Endometrial microvascular endothelial cells (primary cell): ENCODE results near the gene SH3RF3. TPM values are rescaled to one million over a fixed set of nuclear protein-coding genes. Genes with fewer than 3 reads are reported as not detected.

ENCODE experiments used
- in situ Hi-C: cut with HindIII; loops from 2 replicates; pipeline ENCODE4 v1.10.0; 2017; ENCODE audit warnings: low sequenced_read_pairs, low pct_unique_long_range_greater_than_20kb; ENCODE audit errors: inconsistent ontology term
- total RNA-seq: library from RNA; depleted of rRNA; stranded (reverse); fragments of >200 nt; gene quantifications from one replicate; pipeline ENCODE4 v1.2.3, GENCODE V29; 2015; ENCODE audit errors: inconsistent ontology term

The SH3RF3 gene
- total RNA-seq, 1 donor from 2014 or later, result 11.7 TPM

DNA sequence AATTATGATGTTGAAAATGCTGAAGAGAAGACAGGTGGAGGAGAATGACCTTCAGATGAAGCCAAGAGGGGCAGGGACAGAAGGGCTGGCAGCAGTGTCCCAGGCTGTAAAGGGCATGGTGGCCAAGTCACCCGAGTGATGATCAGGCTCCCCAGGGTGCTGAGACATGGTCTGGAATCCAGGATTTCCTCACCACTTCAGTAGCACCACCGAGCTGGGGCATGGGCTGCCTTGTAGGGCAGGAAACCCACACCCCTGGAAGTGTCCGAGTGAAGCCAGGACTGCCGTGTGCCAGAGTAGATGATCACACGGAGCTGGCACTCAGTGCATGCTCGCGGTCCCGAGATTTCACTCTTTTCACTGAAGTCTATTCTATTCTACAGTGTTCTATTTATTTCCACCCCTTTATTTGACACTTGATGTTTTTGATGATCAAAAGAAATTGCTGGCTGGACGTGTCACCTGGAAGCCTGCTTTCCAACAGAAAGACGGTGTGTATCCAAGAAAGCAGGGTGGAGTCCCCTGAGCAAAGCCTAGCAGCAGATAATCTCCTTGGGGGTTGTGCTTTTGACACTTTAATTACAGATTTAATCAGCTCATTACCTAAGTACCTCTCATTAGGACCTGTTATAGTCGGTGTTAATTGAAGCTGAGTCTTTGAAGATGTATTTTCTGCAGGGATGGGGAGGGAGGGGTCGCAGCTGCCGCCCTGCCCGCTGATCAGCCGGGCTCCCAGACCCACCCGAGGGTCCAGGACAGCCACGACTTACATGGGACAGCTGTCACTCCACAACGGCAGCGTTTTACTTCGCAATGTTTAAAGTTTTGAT, 392.4 kb downstream of the SH3RF3 start:
- in situ Hi-C loops, result no loop called here

DNA sequence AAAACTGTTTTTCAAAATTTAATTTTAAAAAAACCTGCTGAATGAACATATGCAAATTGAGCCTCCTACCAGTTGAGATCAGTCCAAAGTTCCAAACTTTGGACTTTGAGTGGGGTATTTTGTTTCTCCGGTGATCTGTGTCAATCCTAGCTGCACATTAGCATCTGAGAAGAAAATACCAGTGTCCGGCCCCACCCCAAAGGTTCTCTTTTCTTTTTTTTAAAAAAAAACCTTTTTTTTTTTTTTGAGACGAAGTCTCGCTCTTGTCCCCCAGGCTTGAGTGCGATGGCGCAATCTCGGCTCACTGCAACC, 393.0 kb downstream of the SH3RF3 start:
- in situ Hi-C loops, result no loop called here

DNA sequence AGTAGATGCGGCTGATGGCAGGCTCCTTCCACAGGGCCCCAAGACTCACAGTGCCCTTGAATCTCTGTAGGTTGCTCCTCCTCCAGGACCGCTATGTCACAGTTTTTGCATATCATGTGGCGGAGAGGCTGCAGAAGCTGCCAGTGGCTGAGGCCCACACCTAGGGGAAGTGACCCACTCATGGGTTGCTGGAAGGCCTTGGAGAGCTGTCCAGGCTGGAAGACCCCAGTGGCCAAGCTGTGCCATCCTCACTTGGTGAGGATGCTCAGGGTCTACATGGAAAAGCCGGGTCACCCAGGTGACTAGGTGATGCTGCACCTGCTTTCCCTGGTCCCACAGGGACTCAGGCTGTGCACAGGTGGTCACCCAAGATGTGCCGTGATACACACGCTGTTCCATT, 394.1 kb downstream of the SH3RF3 start:
- in situ Hi-C loops, result no loop called here

DNA sequence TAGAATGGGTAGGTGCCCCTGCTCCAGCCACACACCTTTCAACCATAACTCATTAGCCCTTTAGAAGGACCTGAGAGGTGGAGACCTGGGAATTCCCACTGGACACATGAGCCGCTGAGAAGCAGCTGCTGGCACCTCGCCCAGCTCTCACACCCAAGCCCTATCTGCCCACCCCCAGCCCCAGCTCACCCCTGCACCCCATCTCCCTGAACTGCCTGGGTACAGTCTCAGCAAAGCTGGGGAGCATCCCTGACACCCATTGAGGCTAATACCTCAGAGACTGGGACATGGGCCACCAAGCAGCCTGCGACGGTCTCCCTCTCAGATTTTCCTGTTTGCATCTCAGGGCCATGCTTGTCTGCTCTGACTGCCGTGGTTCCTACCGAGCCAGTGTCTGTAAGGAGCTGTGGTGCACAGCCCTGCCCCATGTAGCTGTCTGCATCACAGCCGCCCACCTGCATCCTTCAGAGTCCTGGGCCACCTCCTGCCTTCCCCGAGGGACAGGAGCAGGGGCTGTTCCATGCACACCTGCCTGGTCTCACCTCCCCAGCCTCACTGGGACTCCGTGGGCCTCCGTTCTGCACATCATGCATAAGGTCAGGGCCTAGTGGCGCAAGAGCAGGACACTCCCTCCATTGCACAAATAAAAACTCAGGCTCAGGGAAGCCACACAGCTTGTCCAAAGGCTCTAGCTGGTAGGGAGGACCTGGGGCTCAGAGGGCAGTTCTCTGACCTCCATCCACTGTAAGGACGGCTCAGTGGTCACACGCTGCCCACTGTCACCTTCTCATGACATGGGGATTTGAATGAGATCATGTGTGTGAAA, 394.7 kb downstream of the SH3RF3 start:
- in situ Hi-C loops, result no loop called here

DNA sequence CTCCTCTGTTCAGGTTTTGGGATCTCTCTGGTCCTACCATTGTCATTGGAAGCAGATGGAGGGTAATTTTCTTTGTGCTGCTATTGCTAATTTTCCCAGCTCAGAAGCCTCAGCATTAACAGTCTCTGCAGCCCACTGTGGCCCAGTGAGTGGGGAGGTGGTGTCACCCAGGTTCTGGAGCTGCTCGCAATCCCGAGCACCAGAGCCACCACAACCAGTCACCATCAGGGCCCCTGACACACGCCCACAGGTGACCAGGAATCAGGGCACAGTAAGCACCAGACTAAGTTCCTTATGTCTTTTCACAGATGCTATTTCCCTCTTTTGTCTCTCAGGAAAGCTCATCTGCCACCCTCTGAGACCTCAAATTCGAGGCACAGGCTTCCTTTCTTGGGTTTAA, 396.8 kb downstream of the SH3RF3 start:
- in situ Hi-C loops, result no loop called here

DNA sequence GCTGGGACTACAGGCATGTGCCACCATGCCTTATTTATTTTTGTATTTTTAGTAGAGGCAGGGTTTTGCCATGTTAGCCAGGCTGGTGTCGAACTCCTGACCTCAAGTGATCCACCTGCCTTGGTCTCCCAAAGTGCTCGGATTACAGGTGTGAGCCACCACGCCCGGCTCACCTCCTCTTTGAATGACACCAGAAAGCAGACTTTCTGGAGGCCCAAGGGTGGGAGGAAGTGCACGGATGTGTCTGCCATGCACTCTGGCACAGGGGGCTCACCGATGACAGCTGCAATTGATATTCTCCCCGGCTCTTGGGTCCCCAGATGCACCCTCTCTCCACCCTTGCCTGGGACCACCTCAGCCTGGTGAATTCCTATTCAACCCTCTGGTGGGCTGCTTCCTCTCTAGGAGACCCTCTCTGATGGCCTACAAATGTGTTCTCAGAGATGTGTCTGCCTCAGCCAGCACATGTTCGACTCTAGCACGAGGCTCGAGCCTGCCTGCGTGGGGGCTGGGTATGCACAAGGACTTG, 397.5 kb downstream of the SH3RF3 start:
- in situ Hi-C loops, result no loop called here

DNA sequence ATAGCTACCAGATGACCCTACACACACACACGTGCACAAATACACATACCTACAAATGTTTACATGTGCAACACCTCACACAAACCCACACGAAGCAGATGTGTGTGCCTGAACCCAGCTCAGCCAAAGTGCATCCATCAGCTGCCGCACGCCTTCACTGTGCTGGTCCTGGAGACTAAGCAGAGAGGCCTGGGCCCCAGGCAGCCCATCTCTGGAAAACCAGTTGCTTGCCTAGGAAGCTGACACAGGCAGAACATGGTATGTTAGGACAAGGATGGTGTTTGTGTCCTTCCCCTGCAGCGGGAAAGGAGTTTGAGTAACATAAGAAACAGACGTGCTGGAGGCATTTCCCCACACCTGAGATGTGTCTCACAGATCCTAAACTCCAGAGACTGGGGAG, 398.1 kb downstream of the SH3RF3 start:
- in situ Hi-C loops, result no loop called here

DNA sequence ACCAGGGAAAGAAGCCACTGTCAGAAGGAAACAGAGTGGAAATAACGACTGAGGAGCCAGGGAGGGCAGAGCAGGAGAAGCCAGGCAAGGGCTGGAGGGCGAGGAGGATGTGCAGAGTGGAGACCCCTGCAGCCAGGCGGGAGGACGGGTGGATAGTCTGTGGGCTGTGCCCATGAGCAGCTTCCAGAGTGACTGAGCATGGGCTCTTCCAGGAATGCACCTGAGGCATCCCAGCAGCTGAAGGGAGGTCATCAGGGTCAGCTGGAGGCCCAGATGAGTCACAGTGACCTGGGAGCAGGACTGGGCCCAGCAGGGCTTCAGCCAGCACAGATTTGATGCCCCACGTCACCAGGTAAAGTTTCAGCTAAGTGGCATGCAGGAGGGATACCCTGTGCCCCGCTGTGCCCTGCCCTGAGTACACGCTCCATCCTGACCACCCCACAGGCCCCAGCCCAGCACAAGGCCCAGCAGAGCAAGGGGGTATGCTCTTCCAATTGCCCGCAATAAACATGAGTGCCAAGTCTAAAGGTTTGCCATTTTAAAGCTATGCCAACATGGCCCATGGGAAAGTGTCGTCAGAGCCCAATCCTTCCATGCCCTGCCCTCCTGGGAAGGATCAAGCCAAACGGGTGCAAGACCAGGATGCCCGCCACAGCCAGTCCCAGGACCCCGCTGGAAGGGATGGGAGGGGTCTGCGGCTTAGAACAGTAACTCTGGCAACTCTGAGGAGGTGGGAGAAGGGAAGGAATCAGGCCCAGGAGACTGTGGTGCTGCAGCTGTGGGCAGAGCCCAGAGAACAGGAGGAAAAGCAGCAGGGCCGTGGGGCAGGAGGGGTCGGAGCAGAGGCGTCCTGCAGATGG, 399.1 kb downstream of the SH3RF3 start:
- in situ Hi-C loops, result no loop called here

DNA sequence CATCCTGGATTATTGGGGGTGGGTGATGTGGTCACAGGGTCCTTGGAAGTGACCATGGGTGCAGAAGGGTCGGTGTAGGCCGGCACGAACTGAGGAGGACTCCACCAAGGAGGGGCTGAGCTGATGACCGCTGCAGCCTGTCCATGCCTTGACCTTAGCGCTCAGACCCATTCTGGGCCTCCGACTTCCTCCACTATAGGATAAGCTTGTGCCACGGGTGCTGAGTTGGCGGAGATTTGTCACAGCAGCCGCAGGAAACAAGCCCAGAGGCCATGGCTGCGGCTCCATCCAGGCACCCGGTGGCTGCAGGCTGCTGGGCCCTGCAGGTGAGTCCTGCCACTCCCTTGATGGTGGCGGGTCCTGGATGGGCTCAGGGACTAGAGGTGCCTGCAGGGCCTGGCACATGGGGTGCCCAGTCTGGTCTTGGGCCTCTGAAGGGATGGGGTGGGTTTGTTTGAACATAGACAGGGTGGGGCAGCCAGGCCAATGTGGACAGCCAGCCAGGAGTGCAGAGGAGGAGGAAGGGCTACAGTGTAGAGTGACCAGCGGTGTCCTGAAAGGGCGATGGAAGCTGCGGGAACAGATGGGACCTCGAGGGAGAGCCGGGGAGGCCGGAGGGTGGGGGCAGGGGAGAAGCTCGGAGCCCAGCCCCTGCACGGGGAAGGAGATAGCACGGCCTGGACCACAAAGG, 400.0 kb downstream of the SH3RF3 start:
- in situ Hi-C loops, result no loop called here

DNA sequence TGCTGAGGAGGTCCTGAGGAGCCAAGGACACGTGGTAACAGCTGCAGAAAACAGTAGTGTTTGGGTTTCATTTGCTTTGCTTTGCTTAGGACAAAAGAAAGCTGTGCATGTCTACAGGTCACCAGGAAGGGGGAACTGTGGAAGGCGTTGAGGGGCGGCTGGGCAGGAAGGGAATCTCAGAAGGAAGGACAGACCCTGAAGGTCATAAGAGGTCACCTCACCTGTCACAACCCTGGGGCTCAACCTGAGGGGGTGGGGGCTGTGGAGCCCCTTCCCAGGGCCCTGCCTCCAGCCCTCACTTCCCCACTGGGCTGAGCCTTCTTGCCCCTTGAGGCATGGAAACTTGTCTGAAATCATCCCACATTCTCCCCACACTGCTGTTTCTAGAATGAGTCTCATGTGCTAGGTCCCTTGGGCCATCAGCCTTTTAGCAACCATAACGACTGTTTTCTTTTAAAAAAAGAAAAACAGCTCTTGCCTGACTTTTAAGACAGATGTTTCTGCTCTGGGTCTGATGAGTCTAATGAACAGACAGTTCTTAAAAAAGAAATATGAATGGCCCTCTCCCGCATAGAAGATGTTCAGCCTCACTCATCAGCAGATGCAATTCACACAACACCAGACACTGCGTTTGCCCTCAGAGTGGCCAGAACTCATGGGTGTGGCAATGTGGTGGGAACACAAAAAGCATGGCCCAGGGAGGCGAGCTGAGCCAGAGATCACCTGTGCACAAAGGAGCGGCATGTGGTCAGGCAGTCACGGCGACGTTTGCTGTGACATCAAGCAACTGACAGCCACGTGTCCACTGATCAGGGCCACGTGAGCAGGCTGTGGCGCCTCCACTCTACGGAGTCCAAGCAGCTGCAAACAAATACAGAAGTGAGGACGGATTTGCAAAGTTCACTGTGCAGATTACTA, 400.8 kb downstream of the SH3RF3 start:
- in situ Hi-C loops, result no loop called here

DNA sequence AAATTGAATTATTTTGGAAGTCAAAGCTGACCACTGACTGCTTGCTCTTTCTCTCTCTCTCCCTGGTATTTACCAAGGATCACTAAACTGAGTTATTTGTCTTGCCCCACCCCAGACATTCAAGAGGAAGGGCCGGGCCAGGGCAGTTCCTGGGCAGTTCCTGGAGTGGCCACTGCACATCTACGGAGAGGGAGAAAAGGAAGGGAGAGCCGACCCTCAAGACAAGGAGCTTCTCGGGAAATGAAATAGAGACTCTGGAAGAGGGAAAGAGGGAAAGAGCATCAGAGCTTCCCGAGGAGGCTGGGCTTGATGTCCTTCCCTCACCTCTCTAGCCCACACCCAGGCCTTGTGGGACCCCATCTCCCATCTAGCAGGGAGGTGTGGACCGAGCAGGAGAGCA, 401.7 kb downstream of the SH3RF3 start:
- in situ Hi-C loops, result no loop called here

DNA sequence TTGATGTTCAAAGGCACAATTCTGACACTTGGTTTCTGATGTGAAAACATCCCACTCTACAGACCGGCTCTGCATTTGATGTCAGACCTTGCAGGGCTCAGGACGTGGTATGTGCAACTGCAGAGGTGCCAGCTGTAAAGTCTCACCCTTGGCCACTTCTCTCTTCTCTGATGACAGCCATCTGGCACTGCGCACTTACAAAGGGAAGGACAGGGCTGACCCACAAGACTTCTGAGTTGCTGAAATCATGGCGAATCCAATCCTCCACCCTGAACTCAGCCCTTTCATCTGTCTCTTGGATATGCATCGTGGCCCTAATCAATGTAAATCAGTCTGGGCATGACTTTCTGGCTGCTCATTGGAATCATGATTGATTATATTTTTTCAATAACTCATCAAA, 402.2 kb downstream of the SH3RF3 start:
- in situ Hi-C loops, result no loop called here

DNA sequence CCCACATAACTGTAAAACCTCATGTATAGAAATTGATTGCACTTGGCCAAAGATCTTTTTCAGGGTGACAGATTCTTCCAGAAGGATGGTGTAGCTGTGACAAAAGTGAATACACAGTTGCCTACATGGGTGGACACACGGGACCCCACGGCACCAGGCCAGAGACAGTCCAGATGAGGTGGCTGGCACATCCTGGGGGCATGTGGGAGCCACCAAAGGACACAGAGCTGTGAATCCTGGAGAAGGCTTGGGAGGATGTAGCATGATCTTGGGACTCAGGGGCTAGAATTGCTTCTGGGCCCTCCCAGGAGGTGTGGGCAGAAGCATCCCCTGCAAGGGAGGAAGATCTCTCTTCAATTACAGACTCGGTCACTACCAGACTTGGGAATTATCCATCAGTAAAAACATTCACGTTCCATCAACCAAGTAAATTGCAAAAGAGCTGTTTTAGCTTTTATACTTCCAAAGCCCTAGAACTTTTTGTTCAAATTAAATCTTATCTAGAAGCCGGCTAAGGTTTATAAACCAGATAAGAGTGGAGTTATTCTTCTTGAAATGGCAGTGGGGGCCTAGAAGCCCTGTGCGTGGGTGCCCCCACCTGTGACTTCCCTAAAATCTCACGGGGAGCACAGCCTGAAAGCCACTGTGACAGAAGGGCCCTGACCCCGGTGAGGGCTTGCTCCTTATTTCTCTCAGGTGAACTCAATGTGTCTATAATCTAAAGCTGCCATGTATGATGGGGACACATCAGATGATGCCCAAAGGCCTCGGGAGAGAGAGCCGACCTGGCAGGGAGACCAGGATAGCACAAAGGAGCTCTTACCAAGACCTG, 403.1 kb downstream of the SH3RF3 start:
- in situ Hi-C loops, result no loop called here

DNA sequence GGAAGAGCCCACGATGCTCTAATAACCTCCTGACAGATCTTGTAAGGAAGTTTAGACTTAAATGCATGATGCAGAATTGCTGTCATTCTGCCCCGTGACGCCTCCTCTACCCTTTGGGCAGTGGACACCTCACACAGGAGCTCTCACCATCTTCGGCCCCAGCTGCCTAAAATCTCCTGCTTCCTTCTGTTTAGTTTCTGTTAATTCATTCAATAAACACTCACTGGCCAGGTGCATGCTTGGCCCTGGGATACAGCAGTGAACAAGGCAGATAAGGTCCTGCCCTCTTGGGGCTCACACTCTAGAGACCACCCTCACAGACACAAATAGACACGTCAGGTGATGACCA, 403.7 kb downstream of the SH3RF3 start:
- in situ Hi-C loops, result no loop called here

DNA sequence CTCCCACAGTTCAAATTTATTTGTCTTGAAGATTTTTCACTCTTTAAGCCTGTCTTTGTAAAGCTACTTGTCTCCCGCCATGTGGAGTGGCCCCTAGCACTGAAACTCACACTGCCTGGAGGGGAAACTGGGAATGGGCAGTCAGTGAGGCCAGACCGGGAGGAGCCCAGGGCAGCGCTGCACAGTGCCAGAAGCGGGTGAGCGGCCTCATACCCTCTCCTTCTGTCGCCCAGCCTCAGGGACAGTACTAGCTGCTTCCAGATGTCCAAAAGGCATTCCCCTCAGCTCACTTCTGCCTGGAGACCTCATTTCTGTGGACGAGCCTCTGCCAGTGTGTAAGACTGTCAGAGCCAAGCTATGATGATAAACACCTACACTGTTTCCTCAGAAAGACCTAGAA, 404.8 kb downstream of the SH3RF3 start:
- in situ Hi-C loops, result no loop called here

DNA sequence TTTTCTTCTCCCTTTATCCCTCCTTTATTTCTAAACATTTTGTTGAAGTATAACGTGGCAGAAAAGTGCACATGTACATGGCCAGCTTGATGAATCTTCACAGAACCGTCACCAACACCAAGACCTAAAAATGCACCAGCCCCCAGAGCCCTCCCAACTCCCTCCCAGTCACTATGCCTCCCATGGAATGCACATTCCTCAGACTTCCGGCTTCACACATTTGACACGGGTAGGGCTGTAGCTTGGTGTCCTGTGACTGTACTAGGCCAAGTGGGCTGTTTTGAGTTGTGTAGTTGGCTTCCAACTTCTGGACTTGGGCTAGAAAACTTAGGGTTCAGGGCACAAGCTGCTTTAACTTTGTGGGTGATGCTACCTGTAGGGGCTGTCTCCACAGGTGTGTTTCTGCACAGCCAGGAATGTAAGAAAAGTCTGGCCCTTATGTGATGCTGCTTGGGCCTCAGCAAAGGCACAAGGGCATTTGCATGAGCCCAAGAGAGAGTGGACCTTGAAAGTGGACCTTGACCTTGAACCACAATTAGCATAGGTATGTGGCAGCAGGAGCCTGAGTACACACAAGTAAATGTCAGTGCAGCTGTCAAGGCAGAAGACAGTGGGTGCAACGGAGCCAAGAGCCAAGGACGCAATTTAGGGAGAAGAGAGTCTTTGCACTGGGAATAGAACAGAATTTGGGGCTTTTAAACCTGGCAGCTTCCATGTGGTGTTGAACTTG, 406.4 kb downstream of the SH3RF3 start:
- in situ Hi-C loops, result no loop called here
